Measurements from ENCODE around the gene MINDY4. TPM values are rescaled to one million over a fixed set of nuclear protein-coding genes. Genes with fewer than 3 reads are reported as not detected.

Gene MINDY4
- polyA plus RNA-seq: 2.2 and 3.7 TPM in 2 replicates

DNA sequence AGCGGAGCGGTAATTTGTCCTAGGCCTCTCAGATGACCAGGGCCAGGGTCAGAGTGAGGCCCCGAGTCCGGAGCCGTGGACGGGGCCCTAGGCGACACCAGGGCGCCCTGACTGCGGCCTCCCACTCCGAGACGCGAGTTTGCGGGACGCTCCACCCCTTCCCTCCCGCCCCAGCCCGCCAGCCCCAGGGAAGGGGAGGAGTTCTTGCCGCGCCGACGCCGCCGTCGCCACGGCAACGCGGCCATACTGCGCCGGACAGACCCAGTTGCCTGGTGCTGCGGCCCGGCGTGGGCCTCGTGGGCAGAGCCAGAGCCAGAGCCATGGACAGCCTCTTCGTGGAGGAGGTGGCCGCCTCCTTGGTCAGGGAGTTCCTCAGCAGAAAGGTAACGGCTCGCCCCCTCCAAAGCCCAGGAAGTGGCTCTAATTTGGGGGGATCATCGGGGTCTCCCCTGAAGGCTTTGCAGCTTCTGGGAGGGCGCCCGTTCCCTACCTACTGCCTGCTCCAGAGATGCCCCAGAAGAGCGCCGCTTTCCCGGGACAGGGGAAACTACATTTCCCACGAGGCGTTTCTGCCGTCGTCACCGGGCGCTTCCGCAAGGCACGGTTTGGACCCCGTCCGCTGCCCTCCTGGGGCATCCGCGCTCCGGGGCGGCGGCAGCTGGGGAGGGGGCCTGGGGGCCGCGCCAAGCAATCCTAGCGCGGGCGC, at the start of gene MINDY4:
MINDY4 (plus strand) TSS at position 244 of the 706 bp plus-strand sequence; CDS start at position 321, 77 bp downstream.

GRCh38 chr7:30751696-30752273, 19.4 kb upstream of the MINDY4 start, which contains the start of gene INMT:
TSS of gene INMT (plus strand) at chr7:30752135. CDS start at chr7:30752151, 16 bp downstream.

DNA sequence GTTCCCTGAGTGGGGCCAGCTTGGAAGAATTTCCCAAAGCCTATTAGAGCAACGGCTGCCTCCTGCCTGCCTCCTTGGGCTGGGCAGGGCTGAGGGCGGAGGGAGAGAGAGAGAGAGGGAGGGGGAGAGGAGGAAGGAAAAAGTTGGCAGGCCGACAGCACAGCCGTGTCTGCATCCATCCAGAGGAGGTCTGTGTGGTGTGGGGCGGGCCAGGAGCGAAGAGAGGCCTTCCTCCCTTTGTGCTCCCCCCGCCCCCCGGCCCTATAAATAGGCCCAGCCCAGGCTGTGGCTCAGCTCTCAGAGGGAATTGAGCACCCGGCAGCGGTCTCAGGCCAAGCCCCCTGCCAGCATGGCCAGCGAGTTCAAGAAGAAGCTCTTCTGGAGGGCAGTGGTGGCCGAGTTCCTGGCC, 140.3 kb downstream of the MINDY4 start, which contains the start of gene AQP1:
AQP1 (plus strand) TSS at position 293 of the 409 bp plus-strand sequence; CDS start at position 350, 57 bp downstream.

Other genes with a start within 250 kb of the MINDY4 start
- 167 and 184 TPM in 2 replicates for gene GARS1, start 176.5 kb upstream of the MINDY4 start, polyA plus RNA-seq
- not detected in 2 replicates for gene CRHR2, start 89.0 kb upstream of the MINDY4 start, polyA plus RNA-seq
- gene INMT, start 19.3 kb upstream of the MINDY4 start, polyA plus RNA-seq: 0.22 and 0.60 TPM in 2 replicates
- gene AQP1, start 140.4 kb downstream of the MINDY4 start, polyA plus RNA-seq: 0.10 and 0.40 TPM in 2 replicates
- not detected in 2 replicates for gene GHRHR, start 192.5 kb downstream of the MINDY4 start, polyA plus RNA-seq